Fibroblast of skin of left quadriceps (primary cell): ENCODE data around the gene DNAH9.

Source experiments
- DNase-seq, 2 experiments: peaks; one replicate each; pipeline ENCODE4 v3.0.0-alpha.2; 2013; ENCODE audit warnings: low read depth in 2 of 2

DNAH9 gene

GRCh38 chr17:11645426-11645825 lies 47.2 kb downstream of the DNAH9 start:
- DNase-seq = no peak

- DNase-seq = no peak
Measured at GRCh38 chr17:11651089-11651488, 52.8 kb downstream of the DNAH9 start.

GRCh38 chr17:11668618-11669017 lies 70.3 kb downstream of the DNAH9 start:
- no peak for DNase-seq

- DNase-seq = no peak
Measured at GRCh38 chr17:11671126-11671525, 72.9 kb downstream of the DNAH9 start.

- DNase-seq = no peak
Measured at GRCh38 chr17:11682646-11683045, 84.4 kb downstream of the DNAH9 start.

- DNase-seq = no peak
Measured at GRCh38 chr17:11690681-11691080, 92.4 kb downstream of the DNAH9 start.

- DNase-seq = no peak
Measured at GRCh38 chr17:11692688-11693087, 94.4 kb downstream of the DNAH9 start.

GRCh38 chr17:11693284-11693683 lies 95.0 kb downstream of the DNAH9 start:
- no peak for DNase-seq

GRCh38 chr17:11700668-11701067 lies 102.4 kb downstream of the DNAH9 start:
- no peak for DNase-seq

GRCh38 chr17:11701911-11702310 lies 103.6 kb downstream of the DNAH9 start:
- no peak for DNase-seq

GRCh38 chr17:11704041-11704440 lies 105.8 kb downstream of the DNAH9 start:
- no peak for DNase-seq

- no peak for DNase-seq
Measured at GRCh38 chr17:11705111-11705510, 106.8 kb downstream of the DNAH9 start.

- DNase-seq = no peak
Measured at GRCh38 chr17:11707586-11707985, 109.3 kb downstream of the DNAH9 start.

- DNase-seq = no peak
Measured at GRCh38 chr17:11712456-11712855, 114.2 kb downstream of the DNAH9 start.

GRCh38 chr17:11719203-11719602 lies 120.9 kb downstream of the DNAH9 start:
- DNase-seq = no peak

- no peak for DNase-seq
Measured at GRCh38 chr17:11719856-11720255, 121.6 kb downstream of the DNAH9 start.

GRCh38 chr17:11720816-11721215 lies 122.5 kb downstream of the DNAH9 start:
- DNase-seq = no peak

- DNase-seq = no peak
Measured at GRCh38 chr17:11730747-11731146, 132.5 kb downstream of the DNAH9 start.

- no peak for DNase-seq
Measured at GRCh38 chr17:11736613-11737312, 138.5 kb downstream of the DNAH9 start.

- DNase-seq = no peak
Measured at GRCh38 chr17:11737313-11737679, 139.0 kb downstream of the DNAH9 start.

GRCh38 chr17:11738151-11738550 lies 139.9 kb downstream of the DNAH9 start:
- no peak for DNase-seq

- no peak for DNase-seq
Measured at GRCh38 chr17:11739351-11739750, 141.1 kb downstream of the DNAH9 start.

GRCh38 chr17:11739848-11740247 lies 141.6 kb downstream of the DNAH9 start:
- no peak for DNase-seq

GRCh38 chr17:11742886-11743285 lies 144.6 kb downstream of the DNAH9 start:
- no peak for DNase-seq
